Uterus (tissue), 2 donors: ENCODE results near the gene NCAM2.

Experiments used
- CTCF ChIP-seq, 4 experiments: fragments of 200-600 bp in 2 of 4; fragments of 450-650 bp in 2 of 4; sonication (generic) in 2 of 4; IDR thresholded peaks; one replicate each; pipeline ENCODE4 v1.5.1; 2016 to 2019; ENCODE audit warnings: antibody characterized with exemption in 4 of 4, mild to moderate bottlenecking in 2 of 4, moderate library complexity in 1 of 4
- POLR2A ChIP-seq, 2 donors: fragments of 450-650 bp; IDR thresholded peaks; one replicate each; pipeline ENCODE4 v1.6.1; 2016; ENCODE audit warnings: antibody characterized with exemption in 2 of 2, mild to moderate bottlenecking in 1 of 2, moderate library complexity in 1 of 2

- TF ChIP-seq CTCF (IDR thresholded peaks at IDR 0.05) = no peak
- no peak for TF ChIP-seq POLR2A (IDR thresholded peaks at IDR 0.05)
Measured at GRCh38 chr21:21179619-21180298, 181.6 kb downstream of the NCAM2 start.
